NCI-H187 treated with DMSO at 0.1 percent for 48 hours (cell line): ENCODE measurements around the gene SNX7.

ENCODE experiments used
- DNase-seq: peaks from one replicate; lab custom pipeline; 2025; lab: John Stamatoyannopoulos, UW

SNX7 gene, protein sequence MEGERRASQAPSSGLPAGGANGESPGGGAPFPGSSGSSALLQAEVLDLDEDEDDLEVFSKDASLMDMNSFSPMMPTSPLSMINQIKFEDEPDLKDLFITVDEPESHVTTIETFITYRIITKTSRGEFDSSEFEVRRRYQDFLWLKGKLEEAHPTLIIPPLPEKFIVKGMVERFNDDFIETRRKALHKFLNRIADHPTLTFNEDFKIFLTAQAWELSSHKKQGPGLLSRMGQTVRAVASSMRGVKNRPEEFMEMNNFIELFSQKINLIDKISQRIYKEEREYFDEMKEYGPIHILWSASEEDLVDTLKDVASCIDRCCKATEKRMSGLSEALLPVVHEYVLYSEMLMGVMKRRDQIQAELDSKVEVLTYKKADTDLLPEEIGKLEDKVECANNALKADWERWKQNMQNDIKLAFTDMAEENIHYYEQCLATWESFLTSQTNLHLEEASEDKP

DNA sequence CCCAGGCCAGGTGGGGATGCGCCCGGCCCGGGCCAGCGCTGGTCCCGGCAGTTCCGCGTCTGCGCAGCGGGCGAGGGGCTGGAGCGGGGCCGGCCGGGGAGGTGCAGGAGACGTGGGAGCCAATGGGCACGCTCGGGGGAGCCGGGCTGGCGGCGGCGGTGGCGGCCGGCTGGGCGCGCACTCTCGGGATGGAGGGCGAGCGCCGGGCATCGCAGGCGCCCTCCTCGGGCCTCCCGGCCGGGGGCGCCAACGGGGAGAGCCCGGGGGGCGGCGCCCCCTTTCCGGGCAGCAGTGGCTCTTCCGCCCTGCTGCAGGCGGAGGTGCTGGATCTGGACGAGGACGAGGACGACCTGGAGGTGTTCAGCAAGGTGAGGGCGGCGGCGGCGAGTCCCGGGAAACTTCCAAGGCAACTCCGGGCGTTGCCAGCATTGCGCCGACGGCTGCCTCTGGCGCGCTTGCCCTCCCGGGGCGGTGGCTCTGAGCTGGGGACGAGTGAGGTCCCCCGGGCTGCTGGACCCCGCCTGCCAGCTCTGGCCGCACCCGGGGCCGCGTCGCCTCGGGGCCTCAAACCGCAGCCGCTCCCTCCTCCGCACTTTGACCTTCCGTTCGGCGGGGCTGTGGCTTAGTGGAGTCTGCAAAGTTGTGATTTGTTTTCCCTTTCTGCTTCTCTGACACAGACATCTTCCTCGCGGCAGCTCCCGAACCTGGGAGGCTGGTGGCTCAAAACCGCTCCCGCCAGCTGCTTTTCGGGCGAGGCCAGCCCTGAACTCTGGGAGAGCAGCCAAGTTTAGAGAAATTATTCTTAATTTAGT lies at the start of gene SNX7:
Gene SNX7, plus strand, starts transcription at position 178 of the 812 bp plus-strand sequence. Its CDS starts 11 bp downstream, at position 189.
- no peak for DNase-seq

DNA sequence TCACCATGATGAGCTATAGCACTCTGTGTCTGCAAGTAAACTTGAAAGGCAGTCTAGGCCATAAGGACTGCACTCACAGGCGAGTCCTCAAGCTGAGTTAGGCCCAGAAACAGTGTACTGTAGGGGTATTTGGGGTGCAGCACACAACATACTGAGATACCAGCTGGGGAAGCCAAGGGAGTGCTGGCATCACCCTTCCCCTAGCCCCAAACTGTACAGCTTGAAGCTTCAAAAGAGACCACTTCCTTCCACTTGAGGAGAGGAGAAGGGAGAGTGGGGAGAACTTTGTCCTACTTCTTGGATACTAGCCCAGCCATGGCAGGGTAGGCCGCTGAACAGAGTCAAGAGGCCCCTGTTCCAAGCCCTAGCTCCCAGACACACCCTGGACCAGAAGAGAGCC lies 24.2 kb upstream of the SNX7 start:
- no peak for DNase-seq

DNA sequence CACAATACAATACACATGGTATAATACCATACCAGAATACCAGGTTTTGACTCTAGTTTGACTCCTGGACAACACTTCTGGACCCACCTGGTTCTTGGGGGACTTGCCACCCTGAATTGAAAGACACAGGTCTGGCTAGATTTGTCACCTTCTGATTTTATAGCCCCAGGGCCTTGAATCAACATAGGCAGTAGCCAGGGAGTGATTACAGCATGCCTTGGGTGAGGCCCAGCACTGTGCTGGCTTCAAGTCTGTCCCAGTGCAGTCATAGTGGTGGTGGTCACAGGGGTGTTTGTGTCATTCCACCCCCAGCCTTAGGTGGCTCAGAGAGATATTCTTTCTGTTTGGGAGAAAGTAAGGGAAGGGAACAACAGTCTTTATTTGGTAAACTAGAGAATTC lies 23.3 kb upstream of the SNX7 start:
- no peak for DNase-seq

DNA sequence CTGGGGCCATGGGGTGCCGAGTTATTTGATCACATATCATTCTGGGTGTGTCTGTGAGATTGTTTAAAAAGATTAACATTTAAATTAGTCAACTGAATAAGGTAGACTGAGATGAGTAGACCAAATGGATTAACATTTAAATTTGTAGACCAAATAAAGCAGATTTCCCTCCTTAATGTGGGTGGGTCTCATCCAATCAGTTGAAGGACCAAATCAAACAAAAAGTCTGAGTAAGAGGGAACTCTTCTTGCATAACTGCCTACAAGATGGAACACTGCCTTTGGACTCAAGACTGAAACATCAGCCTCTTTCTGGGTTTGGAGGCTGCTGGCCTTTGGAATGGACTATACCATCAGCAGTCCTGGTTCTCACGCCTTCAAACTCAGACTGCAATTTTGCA lies 17.0 kb upstream of the SNX7 start:
- DNase-seq: no peak

DNA sequence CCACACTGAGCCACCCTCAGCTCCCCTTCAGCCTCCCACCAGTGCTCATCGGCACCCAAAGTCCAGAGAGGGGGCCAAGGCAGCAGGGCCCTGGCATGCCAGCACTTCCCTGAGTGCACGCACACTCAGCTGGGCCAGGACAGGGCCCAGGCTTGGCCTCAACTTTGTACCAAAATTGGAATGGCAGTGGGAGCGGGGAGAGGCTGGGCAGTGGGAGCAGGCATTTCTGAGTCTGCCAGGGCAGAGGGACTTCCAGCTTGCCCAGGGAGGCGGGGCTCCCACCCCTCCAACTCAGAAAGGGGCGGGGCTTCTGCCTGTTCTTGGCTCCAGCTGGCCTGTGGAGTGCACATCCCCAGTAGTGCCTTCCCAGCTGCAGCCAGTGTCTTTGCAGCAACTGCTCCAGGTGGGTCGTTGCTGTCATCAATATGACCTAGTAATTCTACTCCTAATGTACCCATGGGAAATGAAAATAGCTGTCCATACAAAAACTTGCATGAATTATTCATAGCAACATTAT lies 10.3 kb upstream of the SNX7 start:
- no peak for DNase-seq

DNA sequence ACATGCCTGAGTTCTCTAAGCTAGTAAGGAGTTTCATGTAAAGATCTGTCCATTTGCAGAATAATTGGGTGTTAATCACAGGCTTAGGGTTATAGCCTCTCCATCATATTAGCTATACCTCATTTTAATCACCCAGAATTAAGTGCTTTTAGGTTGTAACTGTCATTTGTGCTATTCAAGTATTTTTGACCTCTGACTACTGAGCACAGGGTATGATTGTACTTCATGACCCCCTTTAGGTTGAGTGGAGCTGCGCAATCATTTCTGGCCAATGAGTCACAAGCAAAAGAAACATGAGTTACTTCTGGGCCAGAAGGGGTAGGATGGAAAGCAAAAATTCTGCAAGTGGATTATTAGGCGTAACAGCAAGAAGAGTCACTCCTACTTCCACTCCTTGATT lies 8.4 kb upstream of the SNX7 start:
- no peak for DNase-seq

DNA sequence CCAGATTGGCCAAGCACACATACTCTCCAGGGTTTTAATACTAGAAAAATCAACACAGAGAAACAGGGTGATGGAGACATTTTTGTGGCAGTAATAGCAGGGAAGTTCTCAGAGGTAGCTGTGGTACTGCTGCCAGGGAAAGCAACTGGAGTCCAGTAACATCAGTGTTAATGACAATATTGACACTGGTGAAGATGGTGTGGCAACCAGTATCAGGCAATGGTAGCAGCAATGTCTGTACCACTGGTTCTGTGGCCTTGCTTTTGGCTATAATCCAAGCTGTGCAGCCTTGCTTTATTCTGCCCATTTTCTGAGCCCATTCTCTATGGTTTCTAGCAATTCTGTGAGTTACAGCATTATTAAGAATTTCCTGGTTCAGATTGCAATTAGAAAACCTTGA lies 1.6 kb upstream of the SNX7 start:
- DNase-seq: no peak

DNA sequence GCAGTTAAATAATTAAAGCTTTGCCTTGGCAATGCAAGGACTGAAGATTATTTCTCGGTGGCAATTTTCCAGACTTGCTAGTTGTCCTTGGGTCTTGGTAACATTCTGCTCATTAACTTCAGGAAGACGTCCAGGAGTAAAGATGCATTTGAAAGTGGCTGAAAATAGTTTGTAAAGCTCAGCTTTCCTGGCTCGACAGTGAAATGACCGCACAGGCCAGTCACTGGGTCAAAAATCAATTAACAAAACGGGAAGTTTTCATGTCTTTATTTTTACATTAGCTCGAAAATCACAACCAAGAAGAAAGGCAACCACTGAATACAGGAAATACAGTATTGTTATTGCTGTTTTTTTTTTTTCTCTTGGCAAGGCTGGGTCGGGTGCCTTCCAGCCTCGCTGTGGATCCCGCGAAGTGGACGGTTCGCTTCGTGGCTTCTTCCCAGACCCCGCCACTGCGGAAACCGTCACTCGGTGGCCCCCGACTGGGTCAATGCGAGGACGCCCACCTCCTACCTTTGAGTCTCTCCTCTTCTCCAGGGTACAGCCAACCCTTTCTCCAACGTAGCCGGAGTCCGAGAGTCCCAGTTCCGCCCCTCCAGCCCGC lies 479 bp upstream of the SNX7 start:
- no peak for DNase-seq

DNA sequence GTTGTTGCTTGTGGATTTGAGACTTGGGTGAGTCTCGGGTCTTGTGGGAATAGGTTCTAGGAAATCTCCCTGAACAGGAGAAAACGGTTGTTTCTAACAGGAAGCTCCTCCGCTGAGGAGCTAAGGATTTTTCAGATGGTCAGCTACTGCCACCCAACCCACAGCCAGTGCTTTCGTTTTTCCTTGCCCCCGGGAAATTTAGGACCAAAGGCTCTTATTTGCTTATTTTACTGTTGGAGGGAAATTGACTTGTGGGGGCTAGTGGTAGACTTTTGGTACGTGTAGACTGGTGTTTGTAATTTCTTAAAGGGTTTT lies 792 bp downstream of the SNX7 start:
- no peak for DNase-seq

DNA sequence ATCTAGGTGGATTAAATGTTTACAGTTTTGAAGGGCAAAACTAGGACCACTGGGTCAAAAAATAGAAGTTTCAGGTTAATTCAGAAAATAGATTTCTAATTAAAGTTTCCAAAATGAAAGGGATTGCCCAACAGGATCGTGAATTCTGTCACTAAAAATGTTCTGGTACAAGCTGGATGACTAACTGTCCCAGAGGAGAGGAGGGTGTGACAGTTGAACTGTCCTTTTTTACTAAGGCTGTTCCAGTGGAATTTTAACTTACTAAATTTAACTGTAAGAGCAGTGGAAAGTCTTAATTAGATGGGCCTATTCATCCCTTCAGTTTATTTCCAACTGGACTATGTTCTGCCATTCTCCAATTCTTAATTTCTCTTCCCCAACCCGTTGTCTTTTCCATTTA lies 7.2 kb downstream of the SNX7 start:
- DNase-seq: no peak

DNA sequence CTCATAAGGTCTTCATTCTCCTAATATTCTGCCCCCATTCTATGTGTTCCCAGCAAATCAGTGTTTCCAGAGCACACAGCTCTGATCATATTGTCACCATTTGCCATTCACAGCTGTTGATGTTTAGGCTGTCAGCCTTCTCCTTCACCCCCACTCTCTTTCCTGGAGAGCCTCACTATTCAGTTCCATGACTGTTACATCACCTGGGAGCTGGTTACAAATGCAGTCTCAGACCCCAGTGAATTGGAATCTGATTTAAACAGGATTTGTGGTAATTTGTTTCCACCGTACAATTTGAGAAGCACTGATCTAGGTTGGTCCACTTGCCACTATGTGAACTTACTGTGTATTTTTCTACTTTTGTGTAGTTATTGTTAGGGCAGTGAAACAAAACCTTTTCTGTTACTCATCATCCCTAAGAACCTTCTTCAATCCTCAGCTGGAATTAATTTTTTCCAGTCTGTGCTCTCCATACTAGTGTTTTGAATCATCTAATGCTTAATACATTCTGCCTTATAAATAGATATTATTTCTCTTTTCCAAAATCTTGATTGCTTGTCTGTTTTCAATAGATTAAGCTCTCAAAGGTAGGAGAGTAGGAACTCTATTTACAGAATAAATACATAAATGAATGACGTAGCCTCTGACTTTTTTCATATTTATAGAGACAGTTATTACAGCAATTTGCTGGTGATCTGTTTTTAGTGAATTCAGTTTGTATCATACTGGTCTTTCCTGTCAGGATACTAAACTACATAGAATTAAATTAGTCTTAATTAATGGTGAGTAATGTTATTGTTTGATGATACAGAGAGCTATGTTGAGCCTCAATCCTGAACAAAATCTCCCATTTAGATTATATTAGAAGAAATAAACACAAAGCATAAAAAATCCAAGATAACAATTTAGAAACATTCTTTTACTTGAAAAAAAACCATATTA lies 8.1 kb downstream of the SNX7 start:
- no peak for DNase-seq

DNA sequence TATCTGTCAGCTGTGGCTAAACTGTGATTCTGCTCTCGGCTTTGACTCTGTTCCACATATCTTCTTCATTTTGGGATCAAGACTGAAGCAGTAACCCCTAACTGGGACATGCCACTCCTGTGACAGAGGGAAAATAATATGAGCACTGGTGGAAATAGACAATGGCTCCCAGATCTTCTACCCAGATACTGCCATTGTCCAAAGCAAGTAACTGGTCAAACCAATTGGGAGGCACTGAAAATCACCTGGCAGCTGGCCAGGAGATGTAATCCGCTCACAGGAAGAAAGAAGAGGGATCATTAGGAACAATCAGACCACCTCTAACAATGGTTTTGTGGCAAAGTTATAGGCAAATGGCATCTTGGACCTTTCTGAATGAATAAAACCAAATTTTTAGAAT lies 10.7 kb downstream of the SNX7 start:
- DNase-seq: no peak

DNA sequence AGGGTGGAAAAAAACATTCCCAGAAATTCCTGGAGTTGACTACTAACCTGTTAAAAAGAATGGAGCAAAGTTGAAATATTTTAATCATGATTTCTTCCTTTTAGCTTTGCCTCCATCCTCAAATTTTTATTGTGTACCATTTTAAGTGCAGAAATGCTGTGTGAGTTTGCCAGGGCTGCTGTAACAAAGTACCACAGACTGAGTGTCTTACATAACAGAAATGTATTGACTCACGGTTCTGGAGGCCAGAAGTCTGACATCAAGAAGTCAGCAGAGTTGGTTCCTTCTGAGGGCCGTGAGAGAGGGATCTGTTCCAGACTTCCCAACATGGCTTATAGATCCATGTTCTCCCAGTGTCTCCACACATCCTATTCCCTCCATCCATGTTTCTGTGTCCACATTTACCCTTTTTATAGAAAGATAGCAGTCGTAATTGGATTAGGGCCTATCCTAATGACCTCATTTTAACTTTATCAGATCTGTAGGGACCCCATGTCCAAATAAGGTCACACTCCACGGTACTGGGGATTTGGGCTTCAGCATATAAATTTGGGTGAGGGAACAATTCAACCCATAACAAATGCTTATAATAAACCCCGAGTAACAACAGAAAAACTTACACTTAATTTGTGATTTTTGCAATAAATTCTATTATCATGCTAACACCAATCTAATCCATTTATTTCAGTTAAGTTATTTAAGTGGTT lies 12.7 kb downstream of the SNX7 start:
- DNase-seq: no peak

DNA sequence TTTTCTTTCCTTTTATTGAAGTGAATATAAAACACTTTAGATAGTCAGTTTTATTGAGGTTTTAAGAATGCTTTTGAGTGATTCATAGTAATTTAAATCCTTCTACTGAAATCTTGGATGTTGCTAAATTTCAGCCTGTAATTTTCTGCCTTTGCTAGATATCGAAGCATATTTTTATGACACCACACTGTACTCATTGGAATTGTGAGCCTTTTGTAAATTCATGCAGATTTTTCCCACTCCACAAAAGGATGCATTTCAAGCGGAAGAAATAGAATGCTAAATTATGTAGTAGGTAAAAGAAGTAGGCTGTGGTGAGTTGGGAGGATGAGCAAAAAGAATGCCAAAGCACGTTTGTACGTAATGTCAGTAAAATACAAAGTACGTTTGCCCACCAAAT lies 13.8 kb downstream of the SNX7 start:
- DNase-seq: no peak

DNA sequence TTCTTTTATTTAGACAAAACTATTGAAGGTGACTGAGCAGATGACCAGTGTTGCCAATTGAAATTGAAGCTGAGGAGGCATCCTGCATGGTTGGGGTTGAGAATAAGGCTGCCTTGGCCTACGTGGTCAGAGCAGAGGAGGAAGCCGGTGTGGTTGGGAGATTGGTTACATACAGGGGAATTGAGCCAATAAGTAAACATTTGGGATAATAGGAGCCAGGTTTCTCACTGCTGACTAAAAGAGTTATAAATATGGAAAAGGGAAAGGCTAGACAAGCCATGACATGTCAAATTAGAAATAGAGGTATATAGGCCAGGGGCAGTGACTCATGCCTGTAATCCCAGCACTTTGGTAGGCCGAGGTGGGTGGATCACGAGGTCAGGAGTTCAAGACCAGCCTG lies 15.8 kb downstream of the SNX7 start:
- no peak for DNase-seq

DNA sequence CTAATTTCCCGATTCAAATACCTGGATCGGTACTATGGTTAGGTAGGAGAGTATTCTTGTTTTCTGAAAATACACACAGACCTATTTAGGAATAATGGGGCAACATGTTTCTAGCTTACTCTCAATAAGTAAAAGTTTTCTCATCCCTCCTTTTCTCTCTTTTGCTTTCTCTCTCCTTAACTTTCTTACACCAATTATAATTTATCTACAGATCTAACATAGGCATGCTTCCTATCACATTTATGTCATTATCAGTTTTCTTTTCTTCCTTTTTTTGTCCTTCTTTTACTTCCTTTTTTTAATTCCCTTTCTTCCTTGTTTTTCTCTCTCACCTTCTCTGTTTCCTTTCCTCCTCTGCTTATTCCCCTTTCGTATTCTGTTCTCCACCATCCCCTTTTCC lies 20.3 kb downstream of the SNX7 start:
- DNase-seq: no peak

DNA sequence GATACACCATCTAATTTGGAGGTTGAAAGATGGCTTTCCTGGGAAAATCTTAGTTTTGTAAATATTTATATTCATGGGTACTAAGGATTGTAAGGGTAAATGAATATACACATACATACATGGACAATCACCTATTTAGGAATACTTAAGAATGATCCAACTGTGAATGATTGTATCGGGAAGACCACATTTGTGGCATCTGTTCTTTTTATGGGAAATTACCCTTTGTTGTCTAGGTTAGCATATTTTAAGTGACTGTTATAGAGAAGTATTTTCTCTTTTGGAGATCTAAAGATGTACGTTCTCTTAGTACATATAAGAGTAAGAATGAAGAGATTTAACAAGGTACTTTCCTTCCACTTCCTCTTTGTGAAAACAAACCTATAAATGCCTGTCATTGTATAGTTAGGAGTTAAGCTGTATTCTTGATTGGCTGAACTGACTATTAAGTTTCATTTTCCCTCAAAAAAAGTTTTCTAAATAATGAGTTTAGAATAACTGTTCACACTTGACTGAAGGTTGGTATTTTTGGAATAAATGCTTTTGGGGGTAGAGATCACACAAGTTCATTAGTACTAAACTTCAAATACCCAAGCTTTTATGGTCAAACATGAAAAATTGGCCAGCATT lies 26.7 kb downstream of the SNX7 start:
- DNase-seq: no peak

DNA sequence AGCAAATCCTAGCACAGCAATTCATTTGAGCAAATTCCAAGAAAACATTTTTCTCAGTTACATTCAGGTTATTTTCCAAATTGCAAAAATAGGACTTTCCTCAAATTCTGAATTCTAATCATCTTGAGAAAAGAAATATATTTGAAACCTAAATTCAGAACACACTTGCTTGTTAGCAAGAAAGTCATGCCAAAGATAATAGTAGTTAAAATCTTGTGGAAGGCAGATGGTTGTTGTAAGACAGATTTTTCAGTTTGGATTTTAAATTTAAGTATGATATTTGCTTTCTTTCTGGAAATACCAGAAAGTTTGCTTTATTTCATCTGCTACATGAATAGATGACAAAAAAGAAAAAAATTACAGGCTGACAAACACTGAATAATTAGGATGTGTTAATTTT lies 29.1 kb downstream of the SNX7 start:
- no peak for DNase-seq

DNA sequence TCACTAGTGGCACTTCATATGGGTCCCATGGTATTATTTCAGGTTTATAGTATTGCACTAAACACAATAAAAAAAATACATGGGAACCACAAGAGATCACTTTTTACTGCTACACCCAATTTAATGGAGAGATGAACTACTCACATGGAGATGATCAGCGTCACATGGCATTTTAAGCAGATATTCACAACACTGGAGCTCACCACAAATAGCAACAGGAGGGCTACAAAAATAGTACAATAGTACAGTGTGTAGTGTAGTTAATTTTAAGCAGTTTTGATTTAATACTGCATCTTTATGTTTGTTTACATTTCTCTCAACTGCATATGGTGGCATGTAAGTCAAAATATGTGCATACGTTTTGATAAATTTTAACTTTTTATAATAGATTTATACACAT lies 31.0 kb downstream of the SNX7 start:
- DNase-seq: no peak

DNA sequence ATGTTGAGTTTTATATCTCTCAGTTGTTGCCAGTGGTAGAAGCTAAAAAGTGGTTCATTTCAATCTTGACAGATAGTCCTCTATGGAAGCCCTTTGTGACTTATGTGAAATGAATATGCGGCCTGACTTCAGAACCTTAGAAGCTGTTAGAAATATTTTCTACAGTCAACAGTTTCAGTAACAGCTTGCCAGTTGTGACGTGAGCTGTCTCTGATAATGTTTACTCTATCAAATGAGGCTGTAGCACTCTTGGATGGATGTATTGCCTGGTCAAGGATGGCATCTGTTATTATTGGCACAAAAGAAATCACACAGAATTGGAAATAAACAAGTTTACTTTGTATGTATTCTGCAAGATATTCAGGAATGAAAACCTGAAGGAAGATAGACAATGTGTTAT lies 31.9 kb downstream of the SNX7 start:
- DNase-seq: no peak

DNA sequence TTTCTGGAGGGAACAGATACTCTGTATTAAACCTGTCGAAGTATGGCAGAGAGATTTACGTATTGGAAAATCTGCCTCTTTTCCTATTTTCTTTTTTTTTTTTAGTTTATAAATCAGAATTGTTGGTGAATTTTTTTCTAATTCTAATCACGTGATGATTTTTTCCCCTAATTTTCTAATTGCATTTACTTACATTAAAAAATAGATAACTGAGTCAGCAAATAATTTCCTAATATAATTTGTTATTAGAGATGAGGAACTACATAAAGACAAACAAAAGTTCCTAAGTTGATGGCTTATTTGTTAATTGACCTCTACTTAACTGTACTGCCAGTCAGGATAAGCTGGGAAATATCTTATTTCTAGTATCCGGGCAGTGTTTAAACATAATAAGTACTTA lies 34.6 kb downstream of the SNX7 start:
- DNase-seq: no peak
